NCI-H2196 treated with DMSO at 0.1 percent for 48 hours (cell line): ENCODE results near the gene C11orf24.
"Not testable (repeated sequence)": the region's sequence is repeated elsewhere in the genome, so short reads cannot be mapped to it uniquely, and the experiment has no call there.

ENCODE experiments used
- DNase-seq: peaks from one replicate; lab custom pipeline; 2025; ENCODE audit not compliant: unreplicated experiment; lab: John Stamatoyannopoulos, UW

Gene C11orf24

GRCh38 chr11:68255526-68255925 lies 16.2 kb downstream of the C11orf24 start:
- no peak for DNase-seq

- DNase-seq = no peak
These were observed 17.4 kb downstream of the C11orf24 start for GRCh38 chr11:68254421-68254820.

DNA sequence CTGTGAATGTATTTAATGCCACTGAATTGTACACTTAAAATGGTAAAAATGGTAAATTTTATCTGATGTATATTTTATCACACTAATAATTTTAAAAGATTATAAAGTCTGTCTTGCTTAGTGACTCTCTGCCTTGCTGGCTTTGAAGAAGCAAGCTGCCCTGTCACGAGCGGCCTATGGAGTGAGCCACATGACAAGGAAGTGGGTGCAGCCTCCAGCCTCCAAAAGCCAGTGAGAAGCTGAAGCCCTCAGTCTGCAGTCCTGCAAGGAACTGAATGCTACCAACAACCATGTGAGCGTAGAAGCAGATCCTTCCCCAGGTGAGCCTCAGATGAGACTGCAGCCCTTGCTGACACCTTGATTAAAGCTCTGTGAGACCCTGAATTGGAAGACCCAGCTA lies 20.0 kb downstream of the C11orf24 start:
- DNase-seq = no peak

DNA sequence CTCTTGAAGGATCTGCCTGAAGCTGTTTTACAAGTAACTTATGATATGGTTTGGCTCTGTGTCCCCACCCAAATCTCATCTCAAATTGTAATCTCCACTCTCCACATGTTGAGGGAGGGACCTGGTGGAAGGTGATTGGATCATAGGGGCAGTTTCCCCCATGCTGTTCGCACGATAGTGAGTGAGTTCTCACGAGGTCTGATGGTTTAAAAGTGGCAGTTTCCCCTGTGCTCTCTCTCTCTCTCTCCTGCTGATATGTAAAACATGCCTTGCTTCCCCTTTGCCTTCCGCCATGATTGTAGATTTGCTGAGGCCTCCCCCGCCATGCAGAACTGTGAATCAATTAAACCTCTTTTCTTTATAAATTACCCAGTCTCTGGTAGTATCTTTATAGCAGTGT lies 26.9 kb downstream of the C11orf24 start:
- DNase-seq = not testable (repeated sequence)

- not testable (repeated sequence) for DNase-seq
These were observed 27.9 kb downstream of the C11orf24 start for GRCh38 chr11:68243847-68244246.

- no peak for DNase-seq
These were observed 29.2 kb downstream of the C11orf24 start for GRCh38 chr11:68242616-68243015.

DNA sequence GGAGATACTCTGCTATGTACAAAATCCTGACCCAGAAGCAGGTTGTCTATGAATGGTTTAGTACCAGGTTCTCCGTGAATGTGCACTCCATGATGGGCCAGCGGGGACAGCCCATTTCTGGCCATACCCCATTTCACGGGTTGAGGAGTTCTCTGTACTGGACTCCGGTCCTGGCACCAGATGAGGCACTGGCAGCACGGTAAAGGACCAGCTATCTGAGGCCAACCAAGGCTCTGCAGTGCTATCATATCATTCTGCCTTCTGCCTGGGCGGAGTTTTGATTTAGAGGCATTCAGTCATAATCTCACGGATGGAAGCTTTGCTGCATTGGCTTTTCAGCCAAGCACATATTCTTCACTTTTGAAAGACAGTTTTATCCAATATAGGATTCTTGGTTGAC lies 40.2 kb downstream of the C11orf24 start:
- DNase-seq = no peak

- DNase-seq = no peak
These were observed 42.2 kb downstream of the C11orf24 start for GRCh38 chr11:68229601-68230000.

GRCh38 chr11:68226421-68226820 lies 45.4 kb downstream of the C11orf24 start:
- no peak for DNase-seq

DNA sequence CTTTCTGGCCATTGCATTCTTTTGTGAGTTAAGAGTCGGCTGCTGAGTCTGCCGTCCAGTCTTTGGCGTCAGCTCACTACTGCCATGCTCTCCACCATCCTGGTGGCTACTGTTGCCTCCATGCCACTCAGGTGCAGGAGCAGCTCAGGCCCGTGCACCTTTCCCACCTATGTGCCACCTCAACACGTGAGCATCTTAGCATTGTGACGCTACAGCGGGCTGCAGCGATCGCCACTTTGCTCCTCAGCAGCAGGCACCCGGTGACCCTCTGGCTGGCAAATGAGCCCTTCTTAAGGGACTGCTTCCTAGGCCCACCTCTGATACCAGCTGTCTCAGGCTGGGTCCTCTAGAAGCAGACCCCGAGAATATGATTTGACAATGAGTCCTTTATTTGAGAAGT lies 47.2 kb downstream of the C11orf24 start:
- DNase-seq = no peak

DNA sequence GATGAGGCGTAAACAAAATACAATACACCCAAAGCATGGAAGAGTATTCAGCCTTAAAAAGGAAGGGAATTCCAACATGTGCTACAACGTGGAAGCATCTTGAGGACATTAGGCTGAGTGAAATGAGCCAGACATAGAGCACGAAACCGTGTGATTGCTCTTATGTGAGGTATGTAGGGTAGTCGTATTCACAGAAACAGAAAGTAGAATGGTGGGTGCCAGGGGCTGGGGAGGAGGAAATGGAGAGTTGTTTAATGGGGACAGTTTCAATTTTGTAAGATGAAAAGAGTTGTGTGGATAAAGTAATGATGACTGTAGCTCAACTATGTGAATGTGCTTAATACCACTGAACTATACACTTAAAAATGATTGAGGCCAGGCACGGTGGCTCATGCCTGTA lies 48.5 kb downstream of the C11orf24 start:
- DNase-seq = no peak

GRCh38 chr11:68221406-68221805 lies 50.4 kb downstream of the C11orf24 start:
- DNase-seq = no peak

- peak; percentile 53 for DNase-seq
These were observed 55.4 kb downstream of the C11orf24 start for GRCh38 chr11:68216171-68216938.

DNA sequence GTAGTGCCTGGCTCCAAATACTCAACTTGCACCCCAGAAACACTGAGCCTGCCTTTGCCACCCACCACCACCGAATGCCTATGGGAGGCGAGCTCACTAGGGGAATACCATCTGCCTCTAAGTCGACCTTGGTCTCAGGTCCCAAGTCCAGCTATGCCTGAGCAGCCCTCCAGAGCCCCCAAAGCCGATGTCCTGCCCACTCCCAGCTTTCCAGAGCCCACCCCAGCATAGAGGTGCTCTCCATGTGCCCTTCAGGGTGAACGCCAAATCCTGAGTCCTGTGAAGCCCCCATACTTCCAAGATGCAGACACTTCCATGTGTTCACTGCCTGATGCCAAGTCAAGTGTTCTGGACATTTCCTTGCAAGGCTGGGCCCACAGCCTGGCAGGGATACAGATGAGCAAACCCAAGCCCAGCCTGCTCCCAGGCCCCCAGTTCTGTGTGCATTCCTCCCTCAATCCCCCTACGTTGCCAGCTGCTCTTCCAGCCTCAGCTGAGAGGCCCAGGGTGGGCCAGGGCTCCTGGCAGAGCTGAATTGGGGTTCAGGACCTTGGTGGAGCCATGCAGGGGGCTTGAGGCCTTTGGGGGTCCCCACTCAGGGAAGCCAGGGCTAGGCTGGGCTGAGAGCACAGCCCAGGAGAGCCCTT lies 56.1 kb downstream of the C11orf24 start:
- no peak for DNase-seq

DNA sequence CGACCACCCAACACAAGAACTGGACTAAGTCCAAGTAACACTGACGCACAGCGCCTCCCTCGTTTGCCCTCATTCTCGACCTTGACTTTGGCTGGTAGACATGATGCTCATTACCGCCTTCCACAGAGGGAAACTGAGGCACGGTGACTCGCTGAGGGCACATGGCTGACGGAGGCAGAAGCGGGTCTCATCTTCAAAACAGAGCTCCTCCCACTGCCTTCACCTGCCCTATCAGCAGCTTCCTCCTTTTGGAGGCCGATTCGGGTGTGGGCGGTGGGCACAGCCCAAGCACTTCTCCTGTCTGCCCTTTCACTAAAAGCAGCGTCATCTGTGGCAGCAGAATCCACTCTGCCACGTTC lies 56.7 kb downstream of the C11orf24 start:
- no peak for DNase-seq

DNA sequence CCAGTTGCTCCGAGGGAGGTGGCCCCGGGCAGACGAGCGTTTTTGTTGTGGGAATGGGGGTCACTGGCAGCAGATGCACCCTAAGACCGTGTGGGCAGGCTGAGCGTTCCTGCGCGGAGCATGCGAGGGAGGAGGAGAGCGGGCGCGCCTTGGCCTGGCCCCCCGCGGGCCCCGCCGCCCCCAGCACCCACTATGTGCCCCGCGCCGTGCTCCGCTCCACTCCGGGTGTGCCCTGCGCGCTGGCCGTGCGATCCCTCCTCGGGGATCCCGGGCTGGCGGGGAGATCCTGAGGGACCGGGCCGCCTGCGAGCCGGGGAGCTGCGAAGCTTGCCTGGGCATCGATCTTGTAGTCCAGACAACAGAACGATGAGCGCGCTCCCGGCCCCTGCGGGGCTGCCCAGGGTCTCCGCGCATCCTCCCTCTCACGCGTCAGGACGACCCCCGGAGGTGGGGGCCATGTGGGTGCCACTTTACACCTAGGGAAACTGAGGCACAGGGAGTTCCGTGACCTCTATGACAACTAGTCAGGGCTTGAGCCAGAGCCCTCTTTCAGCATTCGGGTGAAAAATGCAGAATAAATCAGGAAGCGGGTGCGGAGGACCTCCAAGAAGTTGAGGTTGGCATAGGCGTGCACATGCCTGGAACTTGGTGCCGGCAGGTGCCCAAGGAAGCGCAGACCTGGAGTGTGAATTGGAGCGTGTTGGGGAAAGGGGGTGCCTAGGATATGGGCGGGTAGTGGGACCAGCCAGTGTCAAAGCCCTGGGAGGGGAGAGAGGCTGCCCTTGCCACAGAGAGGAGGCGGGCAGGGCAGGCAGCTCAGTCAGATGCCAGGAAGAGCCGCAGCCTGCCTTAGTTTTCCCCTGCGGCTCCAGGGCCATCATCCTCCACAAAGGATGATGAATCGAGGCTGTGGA lies 57.3 kb downstream of the C11orf24 start:
- DNase-seq = no peak

DNA sequence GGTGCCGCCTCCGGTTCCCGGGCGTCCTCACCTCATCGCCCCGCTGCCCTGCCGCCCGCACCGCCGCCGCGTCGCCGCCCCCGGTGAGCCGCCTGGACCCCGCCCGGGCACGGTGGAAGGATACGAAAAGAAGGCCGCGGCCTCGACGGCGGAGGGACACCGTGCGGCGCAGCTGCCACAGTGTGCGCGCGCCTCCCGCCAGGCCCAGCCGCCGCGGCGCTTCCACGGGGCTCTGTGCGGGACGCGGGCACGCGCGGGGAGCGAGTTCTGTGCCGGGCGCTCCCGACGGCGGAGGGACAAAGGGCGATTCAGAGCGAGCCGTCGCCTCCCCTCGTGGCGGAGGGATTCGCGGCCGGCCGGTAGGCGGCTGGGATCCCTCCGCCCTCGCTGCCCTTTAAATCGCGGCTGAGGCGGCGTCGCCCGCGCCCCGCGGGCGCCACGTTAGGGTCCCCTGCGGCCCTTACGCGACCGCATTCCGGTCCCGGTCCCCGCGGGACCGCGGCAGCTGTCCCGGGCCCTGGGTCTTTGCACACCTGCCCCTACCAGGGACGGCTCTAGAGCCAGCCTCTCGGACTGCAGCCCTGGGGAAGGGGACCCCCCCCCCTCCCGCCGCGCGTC lies 58.1 kb downstream of the C11orf24 start:
- DNase-seq = peak; percentile 72

DNA sequence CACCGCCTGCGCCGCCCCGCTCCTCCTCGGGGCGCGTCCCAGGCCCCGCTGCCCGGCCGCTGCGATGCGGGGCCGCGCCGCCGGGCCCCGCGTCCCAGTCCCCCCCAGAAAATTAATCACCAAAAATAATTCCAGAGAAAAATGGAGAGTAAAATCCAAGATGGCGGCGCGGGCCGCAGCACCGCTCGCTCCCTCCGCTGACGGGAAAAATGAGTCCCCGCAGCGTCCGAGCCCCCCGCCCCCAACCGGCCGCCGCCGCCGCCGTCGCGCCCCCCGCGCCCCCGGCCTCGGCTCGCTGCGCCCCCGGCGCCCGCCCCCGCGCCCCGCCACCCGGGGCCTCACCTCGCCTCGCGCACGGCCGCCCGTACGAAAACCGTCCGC lies 58.6 kb downstream of the C11orf24 start, which contains the start of gene KMT5B:
Gene KMT5B, minus strand, starts transcription at position 162 of the 381 bp plus-strand sequence. CDS start 23,220 bp downstream, outside the sequence.
- no peak for DNase-seq

DNA sequence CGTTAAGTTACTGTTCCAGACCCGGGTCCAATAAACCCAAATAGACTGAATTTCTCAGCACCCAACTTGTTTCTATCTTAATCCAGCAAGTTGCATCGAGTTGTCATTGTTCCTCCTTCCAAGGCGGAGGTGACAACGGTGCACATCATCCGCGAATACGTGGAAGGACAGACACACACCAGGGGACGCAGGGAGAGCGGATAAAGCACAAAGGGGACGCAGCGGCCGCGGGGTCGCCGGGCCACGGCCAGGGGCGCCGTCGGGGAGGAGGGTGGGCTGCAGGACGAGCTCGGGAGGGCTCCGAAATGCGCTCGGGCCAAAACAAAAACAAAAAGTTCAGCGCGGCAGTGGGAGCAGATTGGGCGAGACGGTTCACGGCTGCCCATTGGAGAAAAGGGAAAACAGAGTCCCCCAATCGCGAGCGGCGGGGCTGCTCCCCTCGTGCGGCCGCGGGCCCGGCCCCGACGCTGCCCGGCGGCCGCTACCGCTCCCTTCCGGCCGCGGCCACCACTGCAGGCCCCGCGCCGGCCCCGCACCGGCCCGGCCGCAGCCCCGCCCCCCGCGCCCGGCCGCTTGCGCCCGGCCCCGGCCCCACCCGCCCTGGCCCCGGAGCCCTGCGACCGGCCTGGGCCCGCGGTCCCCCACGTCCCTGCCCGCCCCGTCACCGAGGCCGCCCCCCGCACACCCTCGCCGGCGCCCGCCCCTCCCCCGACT lies 59.2 kb downstream of the C11orf24 start:
- peak; percentile 11 for DNase-seq

DNA sequence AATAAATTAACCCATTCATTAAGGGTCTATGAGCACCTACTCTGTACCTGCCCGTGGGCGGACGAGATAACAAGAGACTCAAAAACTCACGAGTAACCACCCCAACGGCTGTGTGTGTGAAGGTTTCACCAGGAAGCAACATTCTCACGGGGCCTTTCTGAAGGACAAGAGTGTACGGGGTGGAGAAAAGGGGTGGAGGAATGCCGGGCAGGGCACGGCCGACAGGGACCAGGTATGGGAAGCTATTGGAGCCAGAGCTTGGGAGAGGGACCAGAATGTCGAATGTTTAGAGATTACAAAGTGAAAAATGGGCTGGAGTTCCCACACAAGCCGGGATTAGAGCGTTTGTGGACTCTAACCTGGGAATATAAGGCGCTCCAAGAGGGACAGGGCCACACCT lies 60.2 kb downstream of the C11orf24 start:
- no peak for DNase-seq
